HepG2 (cell line): ENCODE measurements around the gene DPH7. TPM values are rescaled to one million over a fixed set of nuclear protein-coding genes. Genes with fewer than 3 reads are reported as not detected.

Source experiments
- ARID5B ChIP-seq: IDR thresholded peaks from 2 replicates; pipeline ENCODE4 v1.4.0; 2020; ENCODE audit warnings: mild to moderate bottlenecking, missing genetic modification reagents
- ATF2 ChIP-seq: sonication (generic); formaldehyde crosslinking; IDR thresholded peaks from 2 replicates; pipeline ENCODE4 v1.4.0; 2020; ENCODE audit warnings: missing genetic modification reagents
- DDIT3 ChIP-seq: sonication (generic); formaldehyde crosslinking; IDR thresholded peaks from 2 replicates; pipeline ENCODE4 v1.4.0; 2020; ENCODE audit warnings: mild to moderate bottlenecking, missing genetic modification reagents
- ELF3 ChIP-seq: IDR thresholded peaks from 2 replicates; pipeline ENCODE4 v1.6.1; 2016; ENCODE audit warnings: missing genetic modification reagents, missing compliant biosample characterization
- ETV5 ChIP-seq: IDR thresholded peaks from 2 replicates; pipeline ENCODE4 v1.6.1; 2018; ENCODE audit warnings: missing biosample characterization, missing genetic modification reagents, inconsistent platforms, borderline replicate concordance
- FOXC1 ChIP-seq: sonication (generic); formaldehyde crosslinking; IDR thresholded peaks from 2 replicates; pipeline ENCODE4 v1.8.0; 2022; ENCODE audit warnings: mild to moderate bottlenecking, missing genetic modification reagents, borderline replicate concordance
- FOXK2 ChIP-seq: fragments of 450-650 bp; IDR thresholded peaks from 2 replicates; pipeline ENCODE4 v1.6.1; 2016
- GABPA ChIP-seq, 2 experiments: IDR thresholded peaks; 2 replicates each; pipeline ENCODE4 v1.6.1; 2011 to 2016; ENCODE audit warnings: low read depth in 2 of 2, low read length in 1 of 2, missing biosample characterization in 1 of 2, missing genetic modification characterization in 1 of 2
- HDAC1 ChIP-seq: sonication (generic); formaldehyde crosslinking; IDR thresholded peaks from 2 replicates; pipeline ENCODE4 v1.5.1; 2020; ENCODE audit warnings: mild to moderate bottlenecking, missing genetic modification reagents
- ISX ChIP-seq: sonication (generic); formaldehyde crosslinking; conservative IDR thresholded peaks from 2 replicates; pipeline ENCODE4 v1.5.0; 2020; ENCODE audit warnings: missing genetic modification reagents
- KLF11 ChIP-seq: IDR thresholded peaks from 2 replicates; pipeline ENCODE4 v1.6.1; 2016; ENCODE audit warnings: missing compliant biosample characterization
- MAX ChIP-seq: IDR thresholded peaks from 2 replicates; pipeline ENCODE4 v1.6.1; 2012; ENCODE audit warnings: inconsistent platforms
- MYC ChIP-seq: sonication (generic); formaldehyde crosslinking; IDR thresholded peaks from 2 replicates; pipeline ENCODE4 v1.9.0; 2021; ENCODE audit warnings: missing genetic modification reagents, borderline replicate concordance
- RBFOX2 ChIP-seq: fragments of 200-400 bp; formaldehyde crosslinking; IDR thresholded peaks from 2 replicates; pipeline ENCODE4 v1.6.1; 2017; ENCODE audit warnings: low read depth, mild to moderate bottlenecking, low read length
- SOX13 ChIP-seq, 3 experiments: fragments of 450-650 bp in 1 of 3; sonication (generic) in 1 of 3; formaldehyde crosslinking in 1 of 3; IDR thresholded peaks in 2 of 3; conservative IDR thresholded peaks in 1 of 3; 2 replicates each; pipeline versions ENCODE4 v1.5.0 to v1.6.1; 2016 to 2020; ENCODE audit warnings: antibody characterized with exemption in 1 of 3, mild to moderate bottlenecking in 1 of 3, missing compliant biosample characterization in 1 of 3, missing genetic modification reagents in 1 of 3, moderate library complexity in 1 of 3
- SPEN ChIP-seq: sonication (generic); formaldehyde crosslinking; IDR thresholded peaks from 2 replicates; pipeline ENCODE4 v1.5.1; 2020; ENCODE audit warnings: low read depth, mild to moderate bottlenecking, missing genetic modification reagents
- TBX2 ChIP-seq: sonication (generic); formaldehyde crosslinking; IDR thresholded peaks from 2 replicates; pipeline ENCODE4 v1.5.0; 2020; ENCODE audit warnings: missing genetic modification reagents, mild to moderate bottlenecking, borderline replicate concordance
- ZBTB42 ChIP-seq: sonication (generic); formaldehyde crosslinking; IDR thresholded peaks from 2 replicates; pipeline ENCODE4 v1.5.0; 2020; ENCODE audit warnings: mild to moderate bottlenecking, missing genetic modification reagents
- ZNF234 ChIP-seq: sonication (generic); formaldehyde crosslinking; conservative IDR thresholded peaks from 2 replicates; pipeline ENCODE4 v1.5.1; 2020; ENCODE audit warnings: mild to moderate bottlenecking, missing genetic modification reagents
- ZNF710 ChIP-seq: sonication (generic); formaldehyde crosslinking; IDR thresholded peaks from 2 replicates; pipeline ENCODE4 v1.5.0; 2020; ENCODE audit warnings: mild to moderate bottlenecking, missing genetic modification reagents, borderline replicate concordance
- polyA plus RNA-seq, 8 experiments: library from polyadenylated mRNA; depleted of rRNA in 3 of 8; stranded (reverse) in 7 of 8; unstranded in 1 of 8; fragments of >200 nt; fragmentation: Illumina TruSeq in 4 of 8; extraction: Trizol in 4 of 8; gene quantifications; 2 replicates each; pipeline versions ENCODE4 v1.2.1 to v1.2.3, GENCODE V29; 2011 to 2016; ENCODE audit warnings: low read depth in 4 of 8, missing spikeins in 1 of 8, mixed read lengths in 1 of 8; ENCODE audit not compliant: insufficient read depth in 1 of 8
- total RNA-seq, 5 experiments: library from RNA; depleted of rRNA; stranded (reverse); fragments of >200 nt; fragmentation: Illumina TruSeq; extraction: Trizol; gene quantifications; 2 replicates each; pipeline ENCODE4 v1.2.3, GENCODE V29; 2016; ENCODE audit warnings: low read depth in 1 of 5

Gene DPH7
- total and polyA plus RNA-seq, 2 of the 13 experiments (the other 11 are each of a cell fraction or from before 2014, with no cell fraction given), result 27.6 to 31.6 TPM

GRCh38 chr9:137551264-137552021, 27.3 kb downstream of the DPH7 start, which contains the start of gene MRPL41 (continued):
- TF ChIP-seq ZNF710 (CRISPR knock-in tag) (0 out of 2 replicates have a peak, but pooled peaks have one; percentile 13), FOXK2 (no peak), GABPA (IDR thresholded peaks at IDR 0.05; ENCODE audit: low read depth, low read length) (no peak), GABPA (CRISPR knock-in tag; IDR thresholded peaks at IDR 0.05; ENCODE audit: low read depth) (peak; percentile 28; the same call in 1 of the 2 replicates), ZBTB42 (CRISPR knock-in tag) (0 out of 2 replicates have a peak, but pooled peaks have one; percentile 30), HDAC1 (CRISPR knock-in tag) (peak; percentile 58), ELF3 (CRISPR knock-in tag) (0 out of 2 replicates have a peak, but pooled peaks have one; percentile 26), ARID5B (CRISPR knock-in tag) (peak; percentile 34; the same call in 1 of the 2 replicates), ISX (no peak), FOXC1 (CRISPR knock-in tag) (no peak), SOX13 (IDR thresholded peaks at IDR 0.05) (no peak), SOX13 (CRISPR knock-in tag; conservative IDR thresholded peaks at IDR 0.05 in 1 of 2, IDR thresholded peaks at IDR 0.05 in 1 of 2) (peak in 1 of 2 experiments; percentile 3; a peak in 1 of 4 replicates), KLF11 (CRISPR knock-in tag) (no peak), MAX (peak; percentile 70), ZNF234 (CRISPR knock-in tag) (0 out of 2 replicates have a peak, but pooled peaks have one; percentile 75), SPEN (CRISPR knock-in tag) (peak; percentile 49; the same call in 1 of the 2 replicates), ATF2 (0 out of 2 replicates have a peak, but pooled peaks have one; percentile 1), ETV5 (peak; percentile 53), DDIT3 (no peak), MYC (CRISPR knock-in tag) (peak; percentile 54; the same call in 1 of the 2 replicates), TBX2 (CRISPR knock-in tag) (peak; percentile 46; the same call in 1 of the 2 replicates), RBFOX2 (peak; percentile 85)
